Transverse colon (tissue), 4 donors: Measurements from ENCODE around the gene RWDD1.

Experiments
- POLR2AphosphoS5 ChIP-seq, 3 donors: sonication (generic); formaldehyde crosslinking; IDR thresholded peaks; one replicate each; pipeline ENCODE4 v1.6.1; 2016; ENCODE audit warnings: antibody characterized with exemption in 3 of 3
- TF ChIP-seq, protein P1 (sequence below), 5 experiments: fragments of 200-600 bp in 3 of 5; fragments of 450-650 bp in 2 of 5; sonication (generic) in 3 of 5; IDR thresholded peaks; 1 replicate in 2 of 5; 2 replicates in 3 of 5; pipeline ENCODE4 v1.5.1; 2016 to 2017; ENCODE audit warnings: antibody characterized with exemption in 5 of 5, inconsistent platforms in 3 of 5, mild to moderate bottlenecking in 2 of 5, moderate library complexity in 1 of 5

DNA sequence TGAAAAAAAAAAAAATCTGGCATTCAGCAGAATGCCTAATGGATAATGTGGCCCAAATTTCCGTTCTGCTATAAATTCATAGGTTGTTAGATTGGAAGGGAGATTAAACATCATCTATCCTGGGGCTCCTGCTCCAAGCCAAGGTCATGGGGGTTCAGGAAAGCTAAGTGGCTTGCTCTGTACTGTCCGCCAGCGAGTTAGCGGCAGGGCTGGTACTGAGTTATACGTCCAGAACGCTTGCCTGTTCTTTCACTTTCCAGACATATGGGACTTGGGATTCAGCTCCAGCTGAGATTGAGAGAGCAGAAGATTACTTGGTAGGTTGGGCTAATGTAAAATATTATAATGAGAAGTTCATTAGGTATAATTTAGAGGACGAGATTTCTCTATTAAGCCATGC is 858 bp downstream of the RWDD1 start:
- TF ChIP-seq, protein P1, sequence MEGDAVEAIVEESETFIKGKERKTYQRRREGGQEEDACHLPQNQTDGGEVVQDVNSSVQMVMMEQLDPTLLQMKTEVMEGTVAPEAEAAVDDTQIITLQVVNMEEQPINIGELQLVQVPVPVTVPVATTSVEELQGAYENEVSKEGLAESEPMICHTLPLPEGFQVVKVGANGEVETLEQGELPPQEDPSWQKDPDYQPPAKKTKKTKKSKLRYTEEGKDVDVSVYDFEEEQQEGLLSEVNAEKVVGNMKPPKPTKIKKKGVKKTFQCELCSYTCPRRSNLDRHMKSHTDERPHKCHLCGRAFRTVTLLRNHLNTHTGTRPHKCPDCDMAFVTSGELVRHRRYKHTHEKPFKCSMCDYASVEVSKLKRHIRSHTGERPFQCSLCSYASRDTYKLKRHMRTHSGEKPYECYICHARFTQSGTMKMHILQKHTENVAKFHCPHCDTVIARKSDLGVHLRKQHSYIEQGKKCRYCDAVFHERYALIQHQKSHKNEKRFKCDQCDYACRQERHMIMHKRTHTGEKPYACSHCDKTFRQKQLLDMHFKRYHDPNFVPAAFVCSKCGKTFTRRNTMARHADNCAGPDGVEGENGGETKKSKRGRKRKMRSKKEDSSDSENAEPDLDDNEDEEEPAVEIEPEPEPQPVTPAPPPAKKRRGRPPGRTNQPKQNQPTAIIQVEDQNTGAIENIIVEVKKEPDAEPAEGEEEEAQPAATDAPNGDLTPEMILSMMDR (IDR thresholded peaks at IDR 0.05), result no peak
- no peak for TF ChIP-seq POLR2AphosphoS5 (IDR thresholded peaks at IDR 0.05)
